Kidney (tissue), 14 donors: ENCODE measurements around the gene PDIA5. TPM values are rescaled to one million over a fixed set of nuclear protein-coding genes. Genes with fewer than 3 reads are reported as not detected.

Experiments used
- DNase-seq, 5 donors: peaks; one replicate each; pipeline ENCODE4 v3.0.0-alpha.2; 2013 to 2020
- FAIRE-seq: peaks from 2 replicates; lab custom pipeline; 2012; peaks lifted over from hg19 to GRCh38; lab: Jason Lieb, UNC
- H3K27ac ChIP-seq, 2 donors: one replicate each; pipeline ENCODE4 v1.7.0; 2013; ENCODE audit warnings: low read depth in 2 of 2, low read length in 2 of 2, inconsistent platforms in 1 of 2
- H3K27me3 ChIP-seq: one replicate; pipeline ENCODE4 v1.7.1; 2013; ENCODE audit warnings: low read length, inconsistent platforms; ENCODE audit not compliant: control insufficient read depth, insufficient read depth
- H3K36me3 ChIP-seq, 3 donors: one replicate each; pipeline versions ENCODE4 v1.7.0 to v1.7.1; 2013; ENCODE audit warnings: low read length in 3 of 3, control low read depth in 1 of 3, inconsistent platforms in 1 of 3; ENCODE audit not compliant: insufficient read depth in 3 of 3, control insufficient read depth in 2 of 3
- H3K4me1 ChIP-seq, 3 donors: one replicate each; pipeline versions ENCODE4 v1.7.0 to v1.7.1; 2013; ENCODE audit warnings: low read length in 3 of 3, inconsistent platforms in 1 of 3, low read depth in 1 of 3; ENCODE audit not compliant: control insufficient read depth in 2 of 3, insufficient read depth in 2 of 3
- H3K4me3 ChIP-seq, 3 donors: one replicate each; pipeline versions ENCODE4 v1.7.0 to v1.8.1; 2013; ENCODE audit warnings: low read length in 3 of 3, control low read depth in 1 of 3, inconsistent platforms in 1 of 3
- H3K9ac ChIP-seq, 3 donors: one replicate each; pipeline versions ENCODE4 v1.7.0 to v1.7.1; 2013; ENCODE audit warnings: low read length in 3 of 3, control low read depth in 1 of 3, inconsistent platforms in 1 of 3
- H3K9me3 ChIP-seq, 3 donors: one replicate each; pipeline versions ENCODE4 v1.7.0 to v1.7.1; 2013; ENCODE audit warnings: low read length in 3 of 3, control low read depth in 1 of 3, inconsistent platforms in 1 of 3; ENCODE audit not compliant: control insufficient read depth in 2 of 3, insufficient read depth in 1 of 3
- intact Hi-C: fragments of 100-400 bp; cut with DNase I; formaldehyde crosslinking; loops from one replicate; pipeline ENCODE4 v1.11.1; 2022
- polyA plus RNA-seq: library from polyadenylated mRNA; stranded (reverse); fragments of 350-450 nt; fragmentation: Illumina TruSeq; extraction: RNeasy Lipid Tissue Mini Kit (QIAGEN cat#74804); gene quantifications from one replicate; pipeline ENCODE4 v1.2.3, GENCODE V29; 2014; ENCODE audit warnings: low read depth, low replicate concordance; ENCODE audit not compliant: insufficient read depth
- total RNA-seq: library from RNA; stranded (reverse); fragmentation: NEBNext Ultra II Directional; extraction: Animal tissue kit (Norgen Biotek cat#: 25700); gene quantifications from one replicate; pipeline ENCODE4 v1.2.1, GENCODE V29; 2021
- TF ChIP-seq, protein P1 (sequence below): IDR thresholded peaks from 3 replicates; pipeline ENCODE4 v1.5.1; 2012; ENCODE audit warnings: mild to moderate bottlenecking, moderate library complexity, borderline replicate concordance; ENCODE audit not compliant: insufficient read depth; ENCODE audit errors: extremely low read depth
- donor health status: control.
- donor health status: control.
- donor health status: control.
- donor health status: control.
- donor health status: control.
- donor health status: DM: yes; HTN: yes; CAD: no.
- donor health status: Normal renal cell carcinoma (clear cell type).

The PDIA5 gene
- total and polyA plus RNA-seq, 2 donors from 2014 or later = 19.9 to 27.9 TPM

DNA sequence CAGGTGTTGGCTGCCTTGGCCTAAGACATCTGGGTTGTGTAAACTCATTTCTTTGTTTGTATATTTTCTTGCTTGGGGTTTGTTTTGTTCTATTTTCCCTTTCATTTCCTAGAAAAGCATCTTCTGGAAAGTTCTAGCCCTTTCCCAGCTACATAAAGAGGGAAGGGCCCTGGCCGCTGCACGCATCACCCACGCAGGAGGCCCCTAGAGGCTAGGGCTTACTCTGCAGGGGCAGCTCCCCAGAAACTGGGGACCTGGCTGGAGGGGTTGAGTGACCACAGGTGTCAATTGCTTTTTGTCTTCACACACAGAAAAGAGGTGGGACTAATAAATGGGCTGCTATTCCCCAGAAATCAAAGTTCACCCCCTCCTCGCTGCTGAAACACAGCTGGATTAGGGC, 52.6 kb downstream of the PDIA5 start:
- no peak for FAIRE-seq
- no peak for DNase-seq
- H3K4me3 ChIP-seq = no peak overlapping the region
- no peak overlapping the region for H3K9ac ChIP-seq
- H3K36me3 ChIP-seq = peaks cover 0 to 40% (median 14%) of the 10 kb centered on the region in 3 donors
- H3K4me1 ChIP-seq = no peaks in the 10 kb centered on the region
- TF ChIP-seq, protein P1, sequence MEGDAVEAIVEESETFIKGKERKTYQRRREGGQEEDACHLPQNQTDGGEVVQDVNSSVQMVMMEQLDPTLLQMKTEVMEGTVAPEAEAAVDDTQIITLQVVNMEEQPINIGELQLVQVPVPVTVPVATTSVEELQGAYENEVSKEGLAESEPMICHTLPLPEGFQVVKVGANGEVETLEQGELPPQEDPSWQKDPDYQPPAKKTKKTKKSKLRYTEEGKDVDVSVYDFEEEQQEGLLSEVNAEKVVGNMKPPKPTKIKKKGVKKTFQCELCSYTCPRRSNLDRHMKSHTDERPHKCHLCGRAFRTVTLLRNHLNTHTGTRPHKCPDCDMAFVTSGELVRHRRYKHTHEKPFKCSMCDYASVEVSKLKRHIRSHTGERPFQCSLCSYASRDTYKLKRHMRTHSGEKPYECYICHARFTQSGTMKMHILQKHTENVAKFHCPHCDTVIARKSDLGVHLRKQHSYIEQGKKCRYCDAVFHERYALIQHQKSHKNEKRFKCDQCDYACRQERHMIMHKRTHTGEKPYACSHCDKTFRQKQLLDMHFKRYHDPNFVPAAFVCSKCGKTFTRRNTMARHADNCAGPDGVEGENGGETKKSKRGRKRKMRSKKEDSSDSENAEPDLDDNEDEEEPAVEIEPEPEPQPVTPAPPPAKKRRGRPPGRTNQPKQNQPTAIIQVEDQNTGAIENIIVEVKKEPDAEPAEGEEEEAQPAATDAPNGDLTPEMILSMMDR = no peak
- no peaks in the 10 kb centered on the region for H3K9me3 ChIP-seq
- intact Hi-C loops = no loop called here
- H3K27me3 ChIP-seq = no peaks in the 10 kb centered on the region
- no peak overlapping the region for H3K27ac ChIP-seq

DNA sequence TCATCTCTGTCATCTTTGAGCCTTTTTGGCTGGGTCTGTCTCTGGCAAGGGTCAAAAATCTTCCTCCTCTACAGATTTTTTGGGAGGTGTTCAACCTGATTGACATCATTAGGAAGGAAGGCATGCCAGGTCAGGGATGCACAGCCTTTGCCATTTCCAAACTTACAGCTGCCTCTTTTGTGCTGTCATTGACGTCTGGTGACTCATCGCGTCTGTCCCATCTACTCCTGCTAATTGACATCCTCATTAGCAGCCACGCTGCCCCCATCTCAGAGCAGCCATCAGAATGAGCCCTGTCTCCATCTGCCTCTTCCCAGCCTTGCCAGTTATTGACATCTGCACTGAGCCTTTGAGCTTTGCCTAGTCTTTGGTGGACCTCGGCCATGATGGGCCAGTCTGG, 53.0 kb downstream of the PDIA5 start:
- FAIRE-seq = no peak
- Histone ChIP-seq H3K9me3 (no peaks in the 10 kb centered on the region), H3K27ac (no peak overlapping the region), H3K4me1 (no peaks in the 10 kb centered on the region), H3K9ac (no peak overlapping the region), H3K27me3 (no peaks in the 10 kb centered on the region), H3K4me3 (no peak overlapping the region), H3K36me3 (peaks cover 0 to 43% (median 14%) of the 10 kb centered on the region in 3 donors)
- intact Hi-C loops = no loop called here
- TF ChIP-seq, protein P1 = no peak
- no peak for DNase-seq

DNA sequence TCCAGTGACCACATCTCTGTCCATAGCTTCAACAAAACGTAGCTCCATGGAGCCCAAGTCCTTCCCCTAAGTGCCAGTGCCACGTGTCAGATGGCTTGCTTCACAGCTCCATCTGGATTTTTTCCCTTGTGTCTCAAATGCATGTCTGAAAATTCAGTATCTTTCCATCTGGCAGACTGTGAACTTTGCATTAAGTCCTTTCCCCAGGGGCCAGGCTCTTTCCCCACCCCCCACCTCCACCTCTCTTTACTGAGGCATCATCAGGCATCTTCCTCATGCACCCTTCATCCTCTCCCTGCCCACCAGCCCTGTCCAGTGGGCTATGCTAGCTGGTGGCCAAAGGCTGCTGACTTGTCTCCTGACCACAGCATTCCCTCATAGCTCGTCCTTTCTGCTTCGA, 53.7 kb downstream of the PDIA5 start:
- TF ChIP-seq, protein P1 = no peak
- no peaks in the 10 kb centered on the region for H3K27me3 ChIP-seq
- H3K27ac ChIP-seq = no peak overlapping the region
- intact Hi-C loops = no loop called here
- H3K36me3 ChIP-seq = peaks cover 0 to 45% (median 16%) of the 10 kb centered on the region in 3 donors
- DNase-seq (no peak), FAIRE-seq (no peak)
- H3K9ac ChIP-seq = no peak overlapping the region
- H3K4me1 ChIP-seq = no peaks in the 10 kb centered on the region
- no peaks in the 10 kb centered on the region for H3K9me3 ChIP-seq
- H3K4me3 ChIP-seq = no peak overlapping the region

DNA sequence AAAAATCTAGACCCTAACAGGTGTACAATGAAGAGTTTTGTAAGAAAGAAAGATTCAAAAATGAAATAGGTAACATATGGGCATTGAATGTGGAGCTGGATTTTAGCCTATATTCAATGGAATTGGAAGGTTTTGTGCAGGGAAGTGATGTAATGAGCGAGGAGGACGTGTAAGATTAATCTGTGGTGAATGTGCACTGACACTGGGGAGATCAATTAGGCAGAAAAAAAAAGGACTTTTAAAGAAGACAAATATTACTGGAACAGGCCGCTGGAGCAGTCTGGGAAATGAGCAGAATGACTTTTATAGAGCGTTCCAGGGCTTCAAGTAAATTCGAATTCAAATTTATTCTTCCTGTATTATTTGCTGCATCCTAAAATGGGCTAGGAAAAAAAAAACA, 55.2 kb downstream of the PDIA5 start:
- H3K9ac ChIP-seq = no peak overlapping the region
- H3K27me3 ChIP-seq = no peaks in the 10 kb centered on the region
- H3K36me3 ChIP-seq = peaks cover 0 to 48% (median 15%) of the 10 kb centered on the region in 3 donors
- FAIRE-seq (no peak), DNase-seq (no peak)
- intact Hi-C loops = no loop called here
- H3K9me3 ChIP-seq = no peaks in the 10 kb centered on the region
- no peak overlapping the region for H3K27ac ChIP-seq
- no peaks in the 10 kb centered on the region for H3K4me1 ChIP-seq
- TF ChIP-seq, protein P1 = no peak
- H3K4me3 ChIP-seq = no peak overlapping the region
